Activated CD4-positive, alpha-beta T cell treated with anti-CD3 and anti-CD28 coated beads for 4 hours (primary cell): ENCODE measurements around the gene CRIP2.

Source experiments
- DNase-seq, 2 donors: peaks; one replicate each; pipeline ENCODE4 v3.0.0-alpha.2; 2020

CRIP2 gene

DNA sequence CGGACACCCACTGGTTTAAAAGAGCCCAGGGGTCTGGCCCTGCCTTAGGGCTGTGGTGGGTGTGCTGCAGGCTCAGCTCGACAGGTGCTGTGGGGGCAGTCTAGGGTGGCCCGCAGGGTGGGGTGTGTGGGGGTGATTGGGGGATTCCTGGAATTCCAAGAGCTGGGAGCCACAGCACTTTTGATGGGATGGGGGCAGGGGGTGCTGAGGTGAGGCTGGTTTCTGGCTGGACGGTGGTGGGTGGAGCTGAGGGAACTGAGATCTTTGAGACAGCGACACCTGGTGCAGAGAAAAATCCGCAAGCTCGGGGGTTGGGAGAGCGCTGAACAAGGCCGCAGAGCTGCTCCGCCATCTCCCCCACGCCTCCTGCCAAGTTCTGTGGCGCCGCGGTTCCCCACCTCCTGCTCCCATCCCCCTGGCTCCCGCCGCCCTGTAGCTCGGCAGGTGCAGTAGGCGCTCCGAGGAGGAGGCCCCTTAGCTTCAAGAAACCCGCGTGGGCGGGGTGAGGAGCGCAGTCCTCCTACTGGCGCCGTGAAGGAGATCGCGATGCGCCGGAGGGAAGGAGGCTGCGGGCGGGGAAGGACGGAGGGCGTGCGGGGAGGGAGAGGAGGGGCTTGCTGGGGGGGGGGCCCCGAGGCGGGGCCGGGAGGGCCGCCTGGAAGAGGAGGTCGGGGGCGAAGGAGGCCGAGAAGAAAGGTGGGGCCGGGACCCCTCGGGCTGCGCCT is 15.1 kb downstream of the CRIP2 start:
- peak; percentile 84 to 87 for DNase-seq

DNA sequence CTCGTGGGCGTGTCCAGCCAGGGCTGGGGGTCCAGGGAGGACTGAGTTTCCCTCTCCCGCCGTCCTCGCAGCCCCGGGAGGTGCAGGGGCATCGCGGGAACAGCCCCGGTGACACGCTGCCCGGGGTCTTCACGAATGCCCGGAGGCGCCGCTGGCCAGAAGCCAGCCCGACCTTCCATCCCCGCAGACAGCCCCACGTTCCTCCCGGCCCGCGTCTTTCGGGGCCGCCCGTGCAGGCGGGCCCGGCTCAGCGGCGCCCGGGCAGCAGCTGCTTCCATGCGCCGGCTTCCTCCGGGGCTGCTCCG is 15.6 kb downstream of the CRIP2 start:
- no peak for DNase-seq

DNA sequence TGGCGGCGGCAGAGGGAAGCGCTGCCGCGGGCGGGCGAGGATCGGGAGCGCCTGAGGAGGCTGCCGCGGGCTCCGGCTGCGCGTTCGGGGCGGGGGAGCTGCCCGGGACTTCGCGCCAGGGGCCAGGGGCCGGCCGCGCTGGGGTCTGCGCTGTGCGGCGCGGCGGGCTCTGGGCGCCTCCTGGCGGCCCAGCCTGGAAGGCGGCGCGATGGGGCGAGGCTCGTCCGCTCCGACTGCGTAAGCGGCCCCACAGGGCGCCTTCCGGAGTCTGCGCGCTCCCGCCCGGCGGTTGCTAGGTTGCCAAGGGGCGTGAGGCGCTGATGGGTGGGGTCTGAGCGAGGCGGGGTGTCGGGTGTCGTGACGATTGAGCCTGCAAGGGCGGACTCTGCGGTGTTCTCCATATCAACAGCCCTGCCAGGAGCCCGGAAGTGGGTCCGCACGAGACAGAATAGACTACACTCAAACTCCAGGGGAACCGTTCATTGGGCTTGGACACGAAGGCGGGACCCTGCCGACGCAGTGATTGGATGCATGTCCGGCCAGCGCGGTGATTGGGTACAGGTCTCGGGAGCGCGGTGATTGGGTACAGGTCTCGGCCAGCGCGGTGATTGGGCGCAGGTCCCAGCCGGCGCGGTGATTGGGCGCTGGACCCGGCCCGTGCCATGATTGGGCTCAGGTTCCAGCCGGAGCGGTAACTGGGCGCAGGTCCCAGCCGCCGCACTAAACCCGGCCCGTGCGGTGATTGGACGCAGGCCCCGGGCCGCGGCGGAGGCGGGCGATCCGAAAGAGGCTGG is 16.1 kb downstream of the CRIP2 start, which contains the start of gene TEDC1:
Gene TEDC1 (plus strand): TSS at position 675 of the 794 bp plus-strand sequence. CDS start 130 bp downstream, outside the sequence.
- DNase-seq, result peak; percentile 97 to 99

DNA sequence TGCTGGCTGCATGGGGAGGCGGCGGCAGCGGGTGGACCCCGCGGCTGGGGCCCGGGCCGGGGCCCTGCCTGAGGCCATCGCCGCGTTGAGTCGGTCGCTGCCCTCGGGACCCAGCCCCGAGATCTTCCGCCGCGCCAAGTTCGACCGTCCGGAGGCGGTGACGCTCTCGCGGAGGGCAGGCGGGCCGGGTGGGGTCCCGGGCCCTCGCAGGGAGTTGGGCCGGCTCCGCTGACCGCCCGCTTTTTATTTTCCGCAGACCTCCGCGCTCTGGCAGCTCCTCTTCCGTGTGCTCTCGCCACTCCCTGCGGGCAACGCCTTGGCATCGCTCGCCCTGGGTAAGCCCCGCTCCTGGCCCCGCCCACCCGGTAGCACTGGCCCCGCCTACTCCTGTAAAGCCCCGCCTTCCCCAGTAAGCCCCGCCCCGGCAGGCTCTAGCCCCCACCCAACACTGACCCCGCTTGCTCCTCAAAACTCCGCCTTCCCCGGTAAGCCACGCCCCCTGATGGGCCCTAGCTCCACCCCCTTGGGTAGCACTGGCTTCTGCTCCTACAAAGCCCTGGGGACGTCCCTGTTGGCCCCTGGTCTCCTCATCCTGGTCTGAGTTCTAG is 16.8 kb downstream of the CRIP2 start:
- peak; percentile 80 for DNase-seq

DNA sequence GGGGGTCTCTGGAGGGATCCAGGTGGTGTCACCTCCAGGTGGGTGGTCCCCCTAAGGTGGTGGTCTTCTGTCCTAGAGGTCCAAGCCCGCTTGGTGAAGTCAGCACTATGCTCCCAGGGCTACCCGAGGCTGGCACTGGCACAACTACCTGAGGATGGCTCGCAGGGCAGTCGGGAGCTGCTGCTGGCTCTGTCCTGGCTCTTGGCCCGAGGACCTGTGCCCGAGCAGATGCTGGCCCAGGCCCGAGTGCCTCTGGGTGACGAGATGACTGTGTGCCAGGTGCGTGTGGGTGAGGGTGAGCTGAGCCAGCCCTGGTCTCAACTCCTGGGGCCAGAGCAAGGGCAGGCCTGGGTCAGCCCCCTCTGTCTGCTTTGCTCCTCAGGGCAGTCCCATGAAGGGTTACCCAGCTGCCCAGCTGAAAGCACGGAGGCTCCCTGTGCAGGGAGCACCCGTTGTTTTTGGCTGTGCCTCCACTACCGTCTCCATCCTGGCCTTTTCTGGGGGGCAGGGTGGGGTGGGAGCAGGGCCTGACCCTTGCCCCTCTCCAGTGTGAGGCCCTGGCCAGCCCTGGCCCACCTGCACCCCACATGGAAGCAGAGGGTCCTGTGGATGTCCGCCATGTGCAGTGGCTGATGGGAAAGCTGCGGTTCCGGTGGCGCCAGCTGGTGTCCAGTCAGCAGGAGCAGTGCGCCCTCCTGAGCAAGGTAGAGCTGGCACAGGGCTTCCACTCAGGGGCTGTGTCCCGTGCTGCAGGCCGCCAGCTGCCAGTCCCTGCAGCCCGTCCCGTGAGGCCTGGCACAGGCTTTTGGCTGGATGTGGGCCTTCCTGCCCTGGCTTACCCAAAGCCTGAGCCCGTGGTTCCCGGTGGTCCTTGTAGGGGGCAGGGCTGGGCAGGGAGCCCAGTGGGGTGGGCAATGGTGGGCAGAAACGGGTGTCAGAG is 17.7 kb downstream of the CRIP2 start:
- peak in 1 of 2 donors; percentile 8 for DNase-seq

DNA sequence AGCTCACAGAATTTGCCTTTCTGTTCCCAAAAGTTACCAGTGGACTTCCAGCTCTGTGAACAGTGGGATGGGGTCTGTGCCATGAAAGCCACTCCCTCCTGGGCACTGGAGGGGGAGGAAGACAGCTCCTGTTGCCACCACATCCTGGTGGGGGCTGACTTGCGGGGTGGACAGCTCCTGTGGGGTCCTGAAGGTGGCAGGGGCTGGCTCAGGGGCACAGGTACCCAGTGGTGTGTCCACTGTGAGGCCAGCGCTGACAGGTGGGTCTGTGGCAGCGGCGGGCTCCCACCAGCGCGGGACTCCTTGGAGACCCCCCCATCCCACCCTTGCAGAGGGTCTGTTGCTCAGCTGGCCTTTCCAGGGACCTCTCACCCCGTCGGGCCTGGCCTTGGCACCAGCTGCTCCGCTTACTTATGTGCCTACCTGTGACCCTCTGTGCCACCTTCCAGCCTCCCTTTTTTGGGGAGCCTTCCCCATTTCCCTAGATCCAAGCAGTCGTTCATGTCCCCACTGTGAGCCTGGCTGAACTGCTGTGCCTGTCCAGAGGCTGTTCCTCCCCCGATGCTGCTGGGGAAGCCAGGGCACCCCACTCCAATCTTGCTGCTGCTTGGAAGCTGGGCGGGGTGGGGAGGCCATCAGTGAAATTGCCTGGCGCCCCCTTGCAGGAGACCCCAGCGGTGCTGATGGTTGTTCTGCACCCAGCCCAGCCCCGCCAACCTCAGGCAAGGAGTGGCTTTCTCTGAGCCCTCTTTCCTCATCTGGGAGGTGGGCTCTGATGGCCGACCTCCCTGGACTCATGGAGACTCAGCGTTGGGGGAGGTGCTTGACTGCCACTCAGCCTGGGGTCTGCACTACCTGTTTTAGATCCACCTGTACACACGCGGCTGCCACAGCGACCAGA is 18.6 kb downstream of the CRIP2 start:
- no peak for DNase-seq

DNA sequence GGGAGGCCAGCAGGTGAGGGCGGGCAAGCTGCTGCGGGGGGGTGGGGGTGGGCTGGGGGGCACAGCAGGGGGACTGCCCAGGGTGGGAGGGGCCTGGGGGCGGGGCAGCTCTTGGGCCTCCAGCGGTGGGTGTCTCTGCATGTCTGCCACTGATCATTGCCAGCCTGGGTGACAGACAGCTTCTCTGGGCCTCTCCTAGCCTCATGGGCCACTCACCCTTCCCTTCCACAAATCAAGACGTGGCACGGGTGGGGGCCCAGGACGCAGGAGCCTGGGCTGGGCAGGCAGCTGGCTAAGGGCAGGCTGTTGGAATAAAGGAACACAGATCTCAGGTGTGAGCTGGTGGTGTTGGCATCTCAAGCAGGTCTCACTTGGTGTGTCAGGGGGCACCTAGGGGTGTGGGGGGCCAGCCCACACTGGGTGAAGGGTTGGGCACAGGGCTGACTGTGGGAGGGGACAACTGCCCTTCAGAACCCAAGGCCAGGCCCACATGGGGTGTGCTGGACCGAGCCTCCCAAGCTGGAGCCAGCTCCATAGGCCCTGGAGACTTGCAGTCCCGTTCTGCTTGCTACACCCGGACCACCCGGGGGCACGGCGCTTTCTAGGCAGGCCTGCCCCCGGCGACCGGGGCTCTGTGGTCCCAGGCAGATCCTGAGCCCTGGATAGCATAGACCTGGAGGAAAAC is 19.4 kb downstream of the CRIP2 start:
- no peak for DNase-seq

DNA sequence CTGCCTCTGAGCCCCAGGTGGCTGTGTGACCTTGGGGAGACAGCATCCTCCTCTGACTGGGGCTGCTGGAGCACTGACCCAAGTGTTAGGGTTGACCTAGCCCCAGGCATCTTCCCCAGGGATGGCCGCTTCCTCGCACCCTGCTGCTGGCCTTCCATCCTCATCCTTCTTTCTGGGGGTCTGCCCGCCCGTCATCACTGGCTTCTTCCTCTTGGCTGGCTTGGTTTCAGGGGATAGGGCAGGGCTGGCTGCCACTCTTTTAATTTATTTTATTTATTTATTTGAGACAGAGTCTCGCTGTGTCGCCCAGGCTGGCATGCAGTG is 19.9 kb downstream of the CRIP2 start:
- no peak for DNase-seq

DNA sequence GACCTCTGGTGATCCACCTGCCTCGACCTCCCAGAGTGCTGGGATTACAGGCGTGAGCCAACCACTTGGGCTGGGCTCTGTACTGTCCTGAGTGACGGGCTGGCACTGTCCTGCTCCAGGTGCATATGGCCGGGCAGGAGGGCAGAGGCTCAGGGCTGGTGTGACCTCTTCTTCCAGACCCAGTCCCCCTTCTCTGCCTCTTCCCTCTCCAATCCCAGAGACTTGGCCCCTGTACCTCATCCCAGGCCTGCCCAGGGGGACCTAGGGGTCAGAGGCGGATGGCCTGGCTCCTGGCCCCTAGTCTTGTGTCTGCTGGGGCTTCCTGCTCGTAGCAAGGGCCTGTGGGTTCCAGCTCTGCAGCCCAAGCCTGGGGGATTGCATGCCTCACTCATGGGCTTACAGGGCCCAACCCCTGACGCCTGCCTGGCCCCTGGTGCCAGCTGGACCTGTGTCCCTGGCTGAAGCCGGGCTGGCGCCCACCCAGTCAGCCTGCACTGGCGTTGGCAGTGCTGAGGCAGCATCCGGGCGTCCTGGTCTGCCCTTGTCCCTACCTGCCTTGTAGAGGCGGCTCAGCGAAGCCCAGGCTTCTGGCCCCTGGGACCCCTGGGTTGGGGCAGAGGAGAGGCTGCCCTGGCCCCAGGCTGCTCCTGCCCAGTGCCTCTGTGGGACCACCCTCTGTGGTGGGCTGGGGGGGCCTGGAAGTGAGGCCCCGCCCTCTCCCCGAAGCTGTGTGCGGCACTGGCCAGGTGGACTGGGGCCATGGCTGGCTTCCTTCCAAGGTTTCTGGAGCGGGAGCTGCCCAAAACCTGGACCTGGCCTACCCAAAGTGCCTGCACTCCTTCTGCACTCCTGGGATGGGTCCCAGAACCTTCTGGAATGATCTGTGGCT is 20.7 kb downstream of the CRIP2 start:
- peak in 1 of 2 donors; percentile 4 for DNase-seq

DNA sequence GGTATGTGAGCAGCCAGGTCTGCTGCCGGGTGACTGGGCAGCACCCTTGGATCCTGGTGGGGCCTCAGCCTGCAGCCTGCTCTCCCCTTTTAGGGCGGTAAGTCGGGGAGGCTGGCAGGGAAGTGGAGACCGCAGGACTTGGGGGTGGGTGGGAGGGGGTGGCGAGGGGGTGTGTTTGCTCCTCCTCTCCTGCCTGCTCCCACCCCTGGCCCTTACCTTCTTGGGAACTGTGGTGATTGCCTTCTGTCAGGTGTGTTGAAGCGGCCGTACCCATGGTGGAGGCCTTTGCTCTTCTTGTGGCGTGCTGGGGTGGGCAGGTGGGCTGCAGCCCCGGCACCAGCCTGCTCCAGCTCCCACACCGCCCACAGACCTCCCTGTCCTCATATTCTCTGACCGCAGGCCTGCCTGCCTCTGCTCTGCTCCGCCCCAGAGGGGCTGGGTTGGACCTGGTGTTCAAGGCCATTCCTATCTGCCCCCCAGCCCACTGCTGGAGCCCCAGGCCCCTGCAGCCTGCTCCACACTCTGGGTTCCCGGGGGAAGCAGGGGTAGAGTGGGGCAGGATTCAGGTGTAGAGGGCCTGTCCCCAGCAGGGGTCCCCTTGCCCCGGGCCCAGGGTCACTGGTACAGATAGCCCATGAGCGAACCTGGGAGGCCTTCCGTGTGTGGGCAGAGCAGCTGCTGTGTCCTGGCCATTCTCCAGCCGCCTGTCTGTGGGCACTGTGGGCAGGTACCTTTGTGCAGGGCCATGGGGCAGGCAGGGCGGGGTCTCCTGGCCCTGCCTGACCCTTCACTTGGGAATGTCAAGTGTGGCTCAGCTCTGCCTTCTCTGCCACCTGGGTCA is 21.6 kb downstream of the CRIP2 start:
- no peak for DNase-seq

DNA sequence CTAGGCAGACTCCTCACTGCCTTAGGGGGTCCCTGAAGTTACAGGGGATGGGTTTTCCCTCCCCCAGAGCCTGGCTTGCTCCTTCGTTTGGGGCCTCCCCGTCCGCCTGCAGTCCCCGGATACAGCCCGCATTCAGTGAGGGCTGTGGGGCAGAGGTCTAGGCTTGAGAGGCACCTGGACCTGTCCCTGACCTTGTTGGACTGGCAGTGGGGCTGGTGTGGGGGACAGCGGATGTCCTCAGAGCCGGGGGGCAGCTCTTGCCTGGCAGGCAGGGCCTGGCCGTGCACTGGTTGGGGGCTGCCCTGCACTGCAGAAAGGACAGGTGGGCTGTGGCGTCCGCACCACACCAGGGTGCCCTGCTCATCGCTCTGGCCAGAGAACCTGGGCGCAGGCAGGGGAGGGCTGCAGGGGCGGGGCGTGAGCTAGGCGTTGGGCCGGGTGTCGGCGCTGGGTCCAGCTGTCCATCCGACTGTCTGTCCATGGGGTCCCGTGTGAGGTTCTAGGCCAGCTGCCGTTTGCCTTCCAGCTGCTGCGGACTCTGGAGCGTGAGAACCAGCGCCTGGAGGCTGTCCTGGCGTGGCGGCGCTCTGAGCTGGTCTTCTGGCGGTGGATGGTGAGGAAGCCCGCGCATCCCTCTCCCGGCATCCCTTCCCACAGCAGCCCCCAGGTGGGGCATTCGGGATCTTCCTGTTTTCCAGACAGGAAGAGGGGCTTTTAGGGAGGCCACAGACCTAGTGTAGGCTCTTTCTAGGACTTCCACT is 22.4 kb downstream of the CRIP2 start:
- DNase-seq, result no peak

DNA sequence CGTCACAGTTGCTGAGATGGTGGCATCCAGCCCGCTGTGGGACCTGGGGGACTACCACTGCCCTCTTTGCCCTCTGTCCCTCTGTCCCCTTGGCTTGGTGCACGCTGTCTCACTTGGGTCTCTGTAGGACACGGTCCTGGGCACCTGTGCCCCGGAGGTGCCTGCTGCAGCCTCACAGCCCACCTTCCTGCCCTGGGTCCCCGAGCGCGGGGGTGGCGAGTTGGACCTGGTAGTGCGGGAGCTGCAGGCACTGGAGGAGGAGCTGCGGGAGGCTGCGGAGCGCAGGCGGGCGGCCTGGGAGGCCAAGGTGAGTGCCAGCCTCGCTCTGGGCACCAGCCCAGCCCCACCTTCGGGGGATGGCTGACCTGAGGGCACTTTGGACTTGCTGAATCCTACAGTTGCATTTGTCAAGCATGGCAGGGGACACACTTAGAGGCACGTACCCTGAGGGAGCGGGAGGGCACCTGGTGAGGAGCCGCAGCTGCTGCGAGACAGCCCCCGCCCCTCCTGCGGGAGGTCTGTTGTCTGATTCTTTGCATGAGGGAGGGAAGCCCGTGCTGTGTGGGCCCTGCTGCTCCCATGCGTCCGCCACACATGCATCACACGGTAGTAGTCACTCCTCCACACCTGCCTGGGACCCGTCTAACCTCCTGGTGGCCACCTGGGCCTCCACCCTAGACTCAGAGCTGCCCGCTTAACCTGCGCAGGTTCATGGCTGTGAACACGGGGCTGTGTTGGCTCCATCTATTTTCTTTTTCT is 23.2 kb downstream of the CRIP2 start:
- no peak for DNase-seq

DNA sequence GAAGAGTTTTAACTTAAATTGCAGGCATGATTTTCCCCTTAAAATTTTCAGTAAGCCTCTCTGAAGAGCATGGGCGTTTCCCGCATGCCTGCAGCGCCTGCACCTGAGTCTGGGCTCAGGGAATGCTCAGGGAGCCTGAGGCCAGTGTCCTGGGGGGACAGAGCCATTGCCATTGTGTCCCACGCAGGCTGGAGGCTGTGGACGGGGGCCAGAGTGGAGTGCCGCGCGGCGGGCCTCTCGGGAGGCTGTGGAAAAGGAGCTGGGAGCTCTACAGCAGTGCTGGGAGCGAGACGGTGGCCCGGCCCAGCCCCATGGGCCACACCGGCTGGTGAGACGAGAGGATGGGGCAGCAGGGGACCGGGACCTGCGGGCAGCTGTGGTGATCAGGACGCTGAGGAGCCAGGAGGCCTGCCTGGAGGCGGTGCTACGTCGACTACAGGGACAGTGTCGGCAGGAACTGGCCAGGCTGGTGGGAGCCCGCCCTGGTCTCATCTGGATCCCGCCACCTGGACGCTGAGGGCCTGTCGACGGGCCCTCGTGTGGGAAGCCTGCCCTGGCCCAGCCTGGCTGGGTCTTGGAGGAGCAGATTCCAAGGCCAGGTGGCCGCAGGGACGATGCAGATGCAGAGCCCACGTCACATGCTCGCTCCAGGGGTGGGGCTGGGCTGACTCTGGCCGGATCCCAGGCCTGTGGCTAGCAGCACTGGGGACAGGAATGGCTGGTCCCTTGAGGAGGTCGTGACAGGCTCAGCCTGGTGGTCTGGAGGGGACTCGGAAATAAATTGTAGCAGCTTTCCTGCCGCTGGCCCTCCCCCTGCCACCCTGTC is 24.0 kb downstream of the CRIP2 start:
- no peak for DNase-seq

DNA sequence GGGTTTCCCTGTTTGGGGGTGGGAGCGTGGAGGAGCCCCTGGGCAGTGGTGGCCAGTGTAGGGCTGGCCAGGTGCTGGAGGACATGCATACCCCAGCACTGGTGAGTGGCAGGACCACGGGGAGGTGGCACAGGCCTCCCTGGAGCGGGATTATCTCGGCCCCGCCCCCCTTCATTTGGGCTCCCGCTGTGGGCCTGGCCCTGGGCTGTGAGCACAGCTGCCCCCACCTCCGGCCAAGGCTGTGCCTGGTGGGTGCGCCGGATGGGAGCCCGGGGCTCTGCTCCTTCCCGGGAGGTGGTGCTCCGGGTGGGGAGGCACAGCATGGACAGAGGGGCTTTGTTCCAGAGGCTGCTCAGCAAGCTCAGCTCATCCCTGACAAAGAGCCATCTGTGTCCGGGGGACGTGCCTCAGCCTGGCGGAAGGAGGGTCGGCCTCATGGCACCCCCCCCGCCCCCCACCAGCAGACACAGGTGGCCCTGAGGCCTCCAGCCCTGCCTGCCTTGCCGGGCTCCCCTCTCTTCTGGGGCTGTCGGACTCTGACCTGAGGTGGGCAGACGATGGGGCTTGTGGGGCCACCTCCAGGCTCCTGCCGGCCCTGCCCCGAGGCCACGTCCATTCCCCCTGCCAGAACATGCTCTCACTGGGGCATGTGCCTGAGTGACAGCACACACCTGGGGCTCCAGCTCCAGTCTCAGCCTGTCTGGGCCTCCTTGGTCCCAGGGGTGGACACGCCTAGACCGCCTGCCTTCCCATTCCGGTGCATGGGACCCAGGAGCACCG is 24.8 kb downstream of the CRIP2 start:
- DNase-seq, result no peak

DNA sequence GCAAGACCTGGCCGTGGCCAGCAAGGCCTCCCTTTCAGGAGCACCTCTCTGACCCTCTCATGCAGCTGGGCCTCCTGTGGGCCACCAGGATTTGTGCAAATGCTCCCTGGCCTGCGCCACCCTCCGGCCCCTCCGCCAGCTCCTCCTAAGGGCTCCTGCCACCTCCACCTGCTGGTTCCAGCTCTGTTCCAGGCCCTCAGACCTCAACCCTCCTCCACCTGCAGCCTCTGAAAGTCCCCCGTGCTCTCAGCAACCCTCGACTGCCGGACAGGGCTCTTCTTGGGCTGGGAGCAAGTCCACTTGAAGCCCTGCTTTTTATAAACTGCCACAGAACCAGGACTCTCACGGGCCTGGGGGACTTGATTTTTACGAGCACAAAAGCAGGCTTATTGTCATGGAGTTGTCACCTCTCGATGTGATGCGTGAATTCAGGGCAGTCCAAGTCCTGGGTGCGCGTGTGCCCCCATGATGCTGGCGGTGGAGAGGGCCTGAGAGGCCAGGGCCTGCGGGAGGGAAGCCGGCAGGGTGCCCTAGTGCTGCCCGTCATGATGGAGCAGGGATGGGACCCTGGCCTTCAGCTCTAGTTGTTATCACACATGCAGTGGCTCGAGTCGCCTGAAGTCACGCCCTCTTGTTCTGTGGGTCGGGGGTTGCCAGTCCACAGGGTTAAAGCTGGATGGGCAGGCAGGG is 25.6 kb downstream of the CRIP2 start:
- no peak for DNase-seq
